ENCODE measurements around the gene PCSK5.
"Not testable (repeated sequence)": the region's sequence is repeated elsewhere in the genome, so short reads cannot be mapped to it uniquely, and the experiment has no call there.

The PCSK5 gene

GRCh38 chr9:75889977-75890471 lies 449 bp upstream of the PCSK5 start:
- DNase-seq (ENCODE audit: low spot score), result no peak

GRCh38 chr9:75891277-75891741 lies 836 bp downstream of the PCSK5 start:
- no peak for DNase-seq (ENCODE audit: low spot score)

DNA sequence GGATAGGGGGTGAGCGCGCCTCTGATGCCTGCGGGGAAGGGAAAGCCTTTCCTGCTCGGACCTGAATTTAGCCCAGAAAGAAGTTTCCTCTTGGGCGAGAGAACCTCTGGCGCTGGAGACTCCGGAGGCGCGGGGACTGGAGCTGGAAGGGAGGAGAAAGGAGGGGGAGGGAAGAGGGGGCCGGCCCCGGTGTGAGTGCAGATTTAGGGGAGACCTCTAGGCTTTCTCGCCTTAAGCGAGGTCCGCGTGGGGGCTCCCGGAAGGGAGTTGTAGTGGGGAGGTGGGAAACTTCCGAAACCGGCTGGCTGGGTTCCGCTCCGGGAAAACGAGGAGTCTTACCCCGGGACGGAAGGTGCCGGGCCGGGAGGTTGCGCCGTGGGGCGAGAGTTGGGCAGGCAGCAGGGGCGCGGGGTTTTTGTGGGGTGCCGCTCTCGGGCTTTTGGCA lies 1.3 kb downstream of the PCSK5 start:
- peak; percentile 2 for DNase-seq (ENCODE audit: low spot score)

DNA sequence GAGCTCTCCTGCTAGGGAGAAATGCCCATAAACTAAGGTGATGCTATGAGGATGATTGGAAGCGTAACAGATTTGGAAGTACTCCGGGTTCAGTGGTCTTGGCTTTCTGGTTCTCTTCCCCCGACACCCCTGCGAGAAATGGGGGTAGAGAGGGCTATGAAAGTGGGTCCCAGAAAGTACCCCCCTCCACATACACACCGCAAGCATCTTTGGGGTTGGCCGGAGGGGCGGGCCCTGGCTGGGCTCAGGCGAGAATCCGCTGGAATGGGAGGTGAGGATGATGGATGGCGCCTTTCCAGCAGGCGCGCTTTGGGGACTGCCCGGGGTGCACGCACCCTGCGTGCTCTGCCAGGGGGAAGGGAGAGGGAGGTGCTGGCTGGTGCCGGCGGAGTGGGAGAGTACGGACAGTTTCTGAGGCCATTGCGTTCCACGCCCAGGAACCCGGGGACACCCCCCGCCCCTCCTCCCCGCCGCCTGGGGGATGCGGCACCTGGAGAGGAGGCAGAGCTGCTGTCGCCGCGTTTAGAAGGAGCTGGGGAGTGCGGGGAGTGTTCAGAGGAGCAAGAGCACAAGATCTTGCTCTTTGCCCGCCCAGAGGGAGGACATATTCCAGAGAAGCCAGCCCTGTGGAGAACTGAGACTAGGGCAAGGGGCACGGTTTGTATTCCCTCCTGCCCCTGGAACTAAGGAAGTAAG lies 1.9 kb downstream of the PCSK5 start:
- DNase-seq (ENCODE audit: low spot score), result no peak

GRCh38 chr9:75893106-75893505 lies 2.6 kb downstream of the PCSK5 start:
- DNase-seq (ENCODE audit: low spot score), result no peak

GRCh38 chr9:75894566-75894965 lies 4.1 kb downstream of the PCSK5 start:
- no peak for DNase-seq (ENCODE audit: low spot score)

GRCh38 chr9:75895112-75895511 lies 4.6 kb downstream of the PCSK5 start:
- no peak for DNase-seq (ENCODE audit: low spot score)

- DNase-seq (ENCODE audit: low spot score), result no peak
Observed at GRCh38 chr9:75896193-75896592, 5.7 kb downstream of the PCSK5 start.

GRCh38 chr9:75900893-75901524 lies 10.5 kb downstream of the PCSK5 start:
- not testable (repeated sequence) for DNase-seq (ENCODE audit: low spot score)

- no peak for DNase-seq (ENCODE audit: low spot score)
Observed at GRCh38 chr9:75903785-75904360, 13.4 kb downstream of the PCSK5 start.

DNA sequence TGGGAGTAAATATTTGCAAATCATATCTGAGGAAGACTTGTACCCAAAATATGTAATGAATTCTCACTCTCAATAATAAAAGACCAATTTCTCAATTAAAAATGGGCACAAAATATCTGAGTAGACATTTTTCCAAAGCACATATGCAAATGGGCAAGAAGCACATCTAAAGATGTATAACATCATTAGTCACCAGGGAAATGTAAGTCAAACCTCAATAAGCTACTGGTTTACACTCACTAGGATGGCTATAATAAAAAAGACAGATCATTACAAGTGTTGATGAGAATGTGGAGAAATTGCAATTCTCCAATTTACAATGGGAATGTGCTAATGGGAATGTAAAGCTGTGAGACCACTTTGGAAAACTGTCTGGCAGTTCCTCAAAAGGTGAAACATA lies 13.9 kb downstream of the PCSK5 start:
- DNase-seq (ENCODE audit: low spot score), result no peak

DNA sequence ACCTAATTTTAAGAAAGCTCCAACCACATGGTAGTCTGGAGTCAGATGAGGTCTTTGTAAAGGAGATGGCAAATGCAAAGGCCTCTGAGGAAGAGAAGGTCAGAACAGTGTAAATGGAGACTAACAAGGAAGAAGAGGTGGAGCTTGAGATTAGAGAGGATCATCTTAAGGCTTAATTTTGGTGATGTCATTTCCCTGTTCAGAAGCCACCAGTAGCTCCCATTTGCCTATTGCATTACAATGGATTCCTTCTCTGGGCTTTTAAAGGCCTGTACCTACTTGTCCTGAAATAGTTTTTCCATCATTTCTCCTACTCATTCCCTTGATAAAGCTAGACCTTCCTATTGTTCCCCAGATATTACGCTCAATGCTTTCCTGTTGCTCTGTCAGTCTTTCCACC lies 16.1 kb downstream of the PCSK5 start:
- DNase-seq (ENCODE audit: low spot score), result no peak

GRCh38 chr9:75907329-75907728 lies 16.9 kb downstream of the PCSK5 start:
- DNase-seq (ENCODE audit: low spot score), result no peak

- DNase-seq (ENCODE audit: low spot score), result no peak
Observed at GRCh38 chr9:75907923-75908322, 17.4 kb downstream of the PCSK5 start.

- DNase-seq (ENCODE audit: low spot score), result no peak
Observed at GRCh38 chr9:75909776-75910175, 19.3 kb downstream of the PCSK5 start.

- DNase-seq (ENCODE audit: low spot score), result no peak
Observed at GRCh38 chr9:75910731-75911130, 20.3 kb downstream of the PCSK5 start.

- no peak for DNase-seq (ENCODE audit: low spot score)
Observed at GRCh38 chr9:75911390-75911789, 20.9 kb downstream of the PCSK5 start.

- DNase-seq (ENCODE audit: low spot score), result no peak
Observed at GRCh38 chr9:75912951-75913350, 22.5 kb downstream of the PCSK5 start.

DNA sequence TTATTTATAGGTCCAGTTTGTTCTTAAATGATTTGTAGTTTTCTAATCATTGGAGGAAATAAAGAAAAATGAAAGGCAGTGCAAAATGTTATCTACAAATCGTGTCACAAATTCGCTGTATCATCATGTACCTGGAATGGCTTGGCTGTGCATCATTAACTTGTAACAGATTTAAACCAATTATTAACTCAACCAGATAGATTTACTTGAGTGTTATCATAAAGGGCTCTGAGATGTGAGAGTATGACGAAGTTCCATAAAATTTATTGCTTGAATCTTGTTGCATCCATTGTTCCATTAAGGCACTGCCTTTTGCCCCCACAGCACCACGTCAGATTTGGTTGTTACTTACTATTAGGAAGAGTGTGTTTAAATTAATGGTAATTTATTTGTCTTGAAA lies 23.5 kb downstream of the PCSK5 start:
- DNase-seq (ENCODE audit: low spot score), result no peak

DNA sequence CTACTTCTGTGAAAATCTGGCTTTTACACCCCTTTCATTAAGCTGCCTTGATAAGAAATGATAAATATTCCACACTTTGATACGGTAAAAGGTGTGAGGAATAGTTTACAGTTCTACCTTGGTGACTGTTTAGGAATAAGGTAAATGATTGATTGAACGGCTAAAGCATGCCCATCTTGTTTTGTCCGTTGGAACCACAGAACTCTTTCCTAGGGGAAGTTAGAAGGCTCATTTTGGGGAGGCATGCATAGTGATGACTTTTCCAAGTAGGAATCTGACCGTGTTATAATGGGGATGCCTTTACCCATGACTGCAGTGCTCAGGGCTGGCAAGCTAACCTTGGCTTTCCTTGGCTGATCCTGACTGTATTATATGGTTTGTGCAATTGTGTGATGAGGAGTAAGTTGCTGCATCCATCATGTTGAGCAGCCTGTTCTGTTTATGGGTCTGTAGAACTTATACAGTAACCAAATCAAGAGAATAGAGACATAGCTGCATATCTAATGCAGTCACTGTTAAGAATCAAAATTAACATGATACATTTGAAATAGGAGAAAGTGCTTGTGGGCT lies 24.5 kb downstream of the PCSK5 start:
- no peak for DNase-seq (ENCODE audit: low spot score)

DNA sequence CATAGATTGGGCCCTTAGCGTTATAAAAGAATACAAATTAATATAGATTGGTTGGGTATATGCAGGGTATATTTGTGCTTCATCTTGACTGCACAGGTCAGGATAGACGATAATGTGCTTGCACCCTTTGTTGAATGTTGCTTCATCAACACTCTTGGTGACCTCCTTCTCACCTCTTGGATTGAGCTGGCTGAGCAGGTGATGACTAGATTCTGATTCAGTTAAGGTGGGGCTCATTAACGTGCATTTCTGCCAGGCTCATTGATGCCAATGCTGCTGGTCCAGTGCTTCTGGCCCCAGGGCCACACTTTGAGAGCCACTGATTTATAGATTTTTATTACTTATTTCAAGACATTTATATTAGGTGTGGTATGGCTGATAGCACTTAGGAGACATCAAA lies 27.7 kb downstream of the PCSK5 start:
- DNase-seq (ENCODE audit: low spot score), result no peak

GRCh38 chr9:75918909-75919308 lies 28.4 kb downstream of the PCSK5 start:
- no peak for DNase-seq (ENCODE audit: low spot score)

Data from germinal center (tissue), 1 donor.